Measurements from ENCODE around the gene TAF1C.

DNA sequence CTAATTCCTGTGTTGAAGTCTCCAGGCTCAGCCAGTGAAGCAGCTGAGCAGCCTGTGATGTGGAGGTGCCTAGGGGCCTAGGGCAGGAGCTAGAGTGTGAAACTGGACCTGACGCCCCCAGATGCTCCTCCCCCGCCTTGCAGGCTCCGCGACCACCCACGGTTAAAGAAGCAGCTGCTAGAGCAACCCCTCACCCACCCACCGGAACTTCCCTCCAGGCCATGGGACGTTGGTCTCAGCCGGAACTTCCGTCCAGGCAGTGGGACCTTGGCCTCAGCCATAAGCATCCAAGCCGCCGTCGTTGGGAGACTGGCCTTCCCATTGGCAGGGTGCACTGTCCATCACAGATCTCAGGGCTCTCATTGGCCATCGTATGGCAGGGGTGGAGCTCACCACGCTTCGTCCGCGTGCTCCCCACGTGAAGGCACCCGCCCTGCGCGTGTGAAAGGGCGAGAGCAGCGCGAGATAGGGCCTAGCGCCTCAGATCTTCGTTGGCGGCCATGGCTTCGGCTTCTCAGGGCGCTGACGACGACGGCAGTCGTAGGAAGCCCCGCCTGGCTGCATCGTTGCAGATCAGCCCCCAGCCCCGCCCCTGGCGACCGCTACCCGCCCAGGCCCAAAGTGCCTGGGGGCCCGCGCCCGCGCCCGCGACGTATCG is 4.0 kb upstream of the TAF1C start, which contains the start of gene ADAD2:
- TF ChIP-seq, protein P1, sequence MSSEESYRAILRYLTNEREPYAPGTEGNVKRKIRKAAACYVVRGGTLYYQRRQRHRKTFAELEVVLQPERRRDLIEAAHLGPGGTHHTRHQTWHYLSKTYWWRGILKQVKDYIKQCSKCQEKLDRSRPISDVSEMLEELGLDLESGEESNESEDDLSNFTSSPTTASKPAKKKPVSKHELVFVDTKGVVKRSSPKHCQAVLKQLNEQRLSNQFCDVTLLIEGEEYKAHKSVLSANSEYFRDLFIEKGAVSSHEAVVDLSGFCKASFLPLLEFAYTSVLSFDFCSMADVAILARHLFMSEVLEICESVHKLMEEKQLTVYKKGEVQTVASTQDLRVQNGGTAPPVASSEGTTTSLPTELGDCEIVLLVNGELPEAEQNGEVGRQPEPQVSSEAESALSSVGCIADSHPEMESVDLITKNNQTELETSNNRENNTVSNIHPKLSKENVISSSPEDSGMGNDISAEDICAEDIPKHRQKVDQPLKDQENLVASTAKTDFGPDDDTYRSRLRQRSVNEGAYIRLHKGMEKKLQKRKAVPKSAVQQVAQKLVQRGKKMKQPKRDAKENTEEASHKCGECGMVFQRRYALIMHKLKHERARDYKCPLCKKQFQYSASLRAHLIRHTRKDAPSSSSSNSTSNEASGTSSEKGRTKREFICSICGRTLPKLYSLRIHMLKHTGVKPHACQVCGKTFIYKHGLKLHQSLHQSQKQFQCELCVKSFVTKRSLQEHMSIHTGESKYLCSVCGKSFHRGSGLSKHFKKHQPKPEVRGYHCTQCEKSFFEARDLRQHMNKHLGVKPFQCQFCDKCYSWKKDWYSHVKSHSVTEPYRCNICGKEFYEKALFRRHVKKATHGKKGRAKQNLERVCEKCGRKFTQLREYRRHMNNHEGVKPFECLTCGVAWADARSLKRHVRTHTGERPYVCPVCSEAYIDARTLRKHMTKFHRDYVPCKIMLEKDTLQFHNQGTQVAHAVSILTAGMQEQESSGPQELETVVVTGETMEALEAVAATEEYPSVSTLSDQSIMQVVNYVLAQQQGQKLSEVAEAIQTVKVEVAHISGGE (tag by site-specific recombination; conservative IDR thresholded peaks at IDR 0.05; ENCODE audit: low read depth), result no peak
- TF ChIP-seq IKZF3 (tag by site-specific recombination; IDR thresholded peaks at IDR 0.05), result no peak
- TF ChIP-seq ZFP3 (tag by site-specific recombination; IDR thresholded peaks at IDR 0.05; ENCODE audit: low read depth), result no peak
- TF ChIP-seq, protein P2, sequence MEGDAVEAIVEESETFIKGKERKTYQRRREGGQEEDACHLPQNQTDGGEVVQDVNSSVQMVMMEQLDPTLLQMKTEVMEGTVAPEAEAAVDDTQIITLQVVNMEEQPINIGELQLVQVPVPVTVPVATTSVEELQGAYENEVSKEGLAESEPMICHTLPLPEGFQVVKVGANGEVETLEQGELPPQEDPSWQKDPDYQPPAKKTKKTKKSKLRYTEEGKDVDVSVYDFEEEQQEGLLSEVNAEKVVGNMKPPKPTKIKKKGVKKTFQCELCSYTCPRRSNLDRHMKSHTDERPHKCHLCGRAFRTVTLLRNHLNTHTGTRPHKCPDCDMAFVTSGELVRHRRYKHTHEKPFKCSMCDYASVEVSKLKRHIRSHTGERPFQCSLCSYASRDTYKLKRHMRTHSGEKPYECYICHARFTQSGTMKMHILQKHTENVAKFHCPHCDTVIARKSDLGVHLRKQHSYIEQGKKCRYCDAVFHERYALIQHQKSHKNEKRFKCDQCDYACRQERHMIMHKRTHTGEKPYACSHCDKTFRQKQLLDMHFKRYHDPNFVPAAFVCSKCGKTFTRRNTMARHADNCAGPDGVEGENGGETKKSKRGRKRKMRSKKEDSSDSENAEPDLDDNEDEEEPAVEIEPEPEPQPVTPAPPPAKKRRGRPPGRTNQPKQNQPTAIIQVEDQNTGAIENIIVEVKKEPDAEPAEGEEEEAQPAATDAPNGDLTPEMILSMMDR (tag by site-specific recombination; IDR thresholded peaks at IDR 0.05), result no peak
- no peak for TF ChIP-seq GLI4 (tag by site-specific recombination; IDR thresholded peaks at IDR 0.05)
- no peak for TF ChIP-seq ZNF501 (tag by site-specific recombination; IDR thresholded peaks at IDR 0.05)
- no peak for TF ChIP-seq ZNF548 (tag by site-specific recombination; IDR thresholded peaks at IDR 0.05)
- TF ChIP-seq ZNF274 (IDR thresholded peaks at IDR 0.05; ENCODE audit: low read length), result no peak
- TF ChIP-seq ZNF274 (tag by site-specific recombination; IDR thresholded peaks at IDR 0.05; ENCODE audit: borderline replicate concordance), result no peak
- no peak for TF ChIP-seq ZNF426 (tag by site-specific recombination; IDR thresholded peaks at IDR 0.05)
- TF ChIP-seq, protein P3, sequence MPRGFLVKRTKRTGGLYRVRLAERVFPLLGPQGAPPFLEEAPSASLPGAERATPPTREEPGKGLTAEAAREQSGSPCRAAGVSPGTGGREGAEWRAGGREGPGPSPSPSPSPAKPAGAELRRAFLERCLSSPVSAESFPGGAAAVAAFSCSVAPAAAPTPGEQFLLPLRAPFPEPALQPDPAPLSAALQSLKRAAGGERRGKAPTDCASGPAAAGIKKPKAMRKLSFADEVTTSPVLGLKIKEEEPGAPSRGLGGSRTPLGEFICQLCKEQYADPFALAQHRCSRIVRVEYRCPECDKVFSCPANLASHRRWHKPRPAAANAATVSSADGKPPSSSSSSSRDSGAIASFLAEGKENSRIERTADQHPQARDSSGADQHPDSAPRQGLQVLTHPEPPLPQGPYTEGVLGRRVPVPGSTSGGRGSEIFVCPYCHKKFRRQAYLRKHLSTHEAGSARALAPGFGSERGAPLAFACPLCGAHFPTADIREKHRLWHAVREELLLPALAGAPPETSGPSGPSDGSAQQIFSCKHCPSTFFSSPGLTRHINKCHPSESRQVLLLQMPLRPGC (tag by site-specific recombination; IDR thresholded peaks at IDR 0.05), result no peak
- TF ChIP-seq ZNF561 (tag by site-specific recombination; IDR thresholded peaks at IDR 0.05; ENCODE audit: borderline replicate concordance), result no peak
- TF ChIP-seq, protein P4, sequence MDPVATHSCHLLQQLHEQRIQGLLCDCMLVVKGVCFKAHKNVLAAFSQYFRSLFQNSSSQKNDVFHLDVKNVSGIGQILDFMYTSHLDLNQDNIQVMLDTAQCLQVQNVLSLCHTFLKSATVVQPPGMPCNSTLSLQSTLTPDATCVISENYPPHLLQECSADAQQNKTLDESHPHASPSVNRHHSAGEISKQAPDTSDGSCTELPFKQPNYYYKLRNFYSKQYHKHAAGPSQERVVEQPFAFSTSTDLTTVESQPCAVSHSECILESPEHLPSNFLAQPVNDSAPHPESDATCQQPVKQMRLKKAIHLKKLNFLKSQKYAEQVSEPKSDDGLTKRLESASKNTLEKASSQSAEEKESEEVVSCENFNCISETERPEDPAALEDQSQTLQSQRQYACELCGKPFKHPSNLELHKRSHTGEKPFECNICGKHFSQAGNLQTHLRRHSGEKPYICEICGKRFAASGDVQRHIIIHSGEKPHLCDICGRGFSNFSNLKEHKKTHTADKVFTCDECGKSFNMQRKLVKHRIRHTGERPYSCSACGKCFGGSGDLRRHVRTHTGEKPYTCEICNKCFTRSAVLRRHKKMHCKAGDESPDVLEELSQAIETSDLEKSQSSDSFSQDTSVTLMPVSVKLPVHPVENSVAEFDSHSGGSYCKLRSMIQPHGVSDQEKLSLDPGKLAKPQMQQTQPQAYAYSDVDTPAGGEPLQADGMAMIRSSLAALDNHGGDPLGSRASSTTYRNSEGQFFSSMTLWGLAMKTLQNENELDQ (tag by site-specific recombination; IDR thresholded peaks at IDR 0.05; ENCODE audit: low read depth), result no peak
- TF ChIP-seq ZNF670 (tag by site-specific recombination; IDR thresholded peaks at IDR 0.05; ENCODE audit: low read depth), result no peak
- TF ChIP-seq KLF7 (tag by site-specific recombination; IDR thresholded peaks at IDR 0.05; ENCODE audit: borderline replicate concordance), result no peak
